MM.1S (cell line): ENCODE measurements around the gene GLB1L3.
"Not testable (repeated sequence)": the region's sequence is repeated elsewhere in the genome, so short reads cannot be mapped to it uniquely, and the experiment has no call there.

ENCODE experiments used
- DNase-seq: peaks from one replicate; pipeline ENCODE4 v3.0.0-alpha.2; 2015
- H2AFZ ChIP-seq: fragments of 300-600 bp; sonication (generic); 2 replicates; pipeline ENCODE4 v1.6.0; 2016; ENCODE audit warnings: antibody characterized with exemption, low read length
- H3F3A ChIP-seq: fragments of 300-600 bp; sonication (generic); 2 replicates; pipeline ENCODE4 v1.6.1; 2016; ENCODE audit warnings: mild to moderate bottlenecking, antibody characterized with exemption, low read length, moderate library complexity, mixed read lengths; ENCODE audit not compliant: insufficient read depth
- H3K27ac ChIP-seq: fragments of 300-600 bp; sonication (generic); 2 replicates; pipeline ENCODE4 v1.5.1; 2016; ENCODE audit warnings: mild to moderate bottlenecking, low read length
- H3K27me3 ChIP-seq: fragments of 300-600 bp; sonication (generic); replicated peaks from 2 replicates; pipeline ENCODE4 v1.6.0; 2016; ENCODE audit warnings: low read length; ENCODE audit not compliant: insufficient read depth
- H3K36me3 ChIP-seq: fragments of 300-600 bp; sonication (generic); replicated peaks from 2 replicates; pipeline ENCODE4 v1.6.1; 2016; ENCODE audit warnings: mild to moderate bottlenecking, low read length, mixed read lengths; ENCODE audit not compliant: insufficient read depth
- H3K4me1 ChIP-seq: fragments of 300-600 bp; sonication (generic); 2 replicates; pipeline ENCODE4 v1.6.1; 2016; ENCODE audit warnings: low read length, mixed read lengths
- H3K4me2 ChIP-seq: fragments of 300-600 bp; sonication (generic); 2 replicates; pipeline ENCODE4 v1.6.0; 2016; ENCODE audit warnings: low read depth, low read length
- H3K4me3 ChIP-seq: fragments of 300-600 bp; sonication (generic); 2 replicates; pipeline ENCODE4 v1.5.1; 2016; ENCODE audit warnings: low read length, mixed read lengths
- H3K79me2 ChIP-seq: fragments of 300-600 bp; sonication (generic); 2 replicates; pipeline ENCODE4 v1.6.1; 2016; ENCODE audit warnings: mixed run types, low read length, mixed read lengths
- H3K9ac ChIP-seq: fragments of 300-600 bp; sonication (generic); 2 replicates; pipeline ENCODE4 v1.6.1; 2016; ENCODE audit warnings: low read length, mixed read lengths
- H3K9me2 ChIP-seq: fragments of 300-600 bp; sonication (generic); replicated peaks from 2 replicates; pipeline ENCODE4 v1.6.1; 2016; ENCODE audit warnings: mild to moderate bottlenecking, low read length, mixed read lengths; ENCODE audit not compliant: insufficient read depth
- H3K9me3 ChIP-seq: fragments of 300-600 bp; sonication (generic); replicated peaks from 2 replicates; pipeline ENCODE4 v1.6.1; 2016; ENCODE audit warnings: mild to moderate bottlenecking, low read length, mixed read lengths; ENCODE audit not compliant: insufficient read depth
- H4K20me1 ChIP-seq: fragments of 300-600 bp; sonication (generic); 2 replicates; pipeline ENCODE4 v1.6.1; 2016; ENCODE audit warnings: mild to moderate bottlenecking, low read length, moderate library complexity, mixed read lengths; ENCODE audit not compliant: insufficient read depth
- CTCF ChIP-seq: fragments of 300-600 bp; sonication (generic); IDR thresholded peaks from 2 replicates; pipeline ENCODE4 v1.5.1; 2016; ENCODE audit warnings: antibody characterized with exemption, low read length, mixed read lengths
- EZH2 ChIP-seq: fragments of 300-600 bp; sonication (generic); optimal IDR thresholded peaks from 2 replicates; pipeline ENCODE3; 2017; ENCODE audit warnings: low read depth, mild to moderate bottlenecking, antibody characterized with exemption, low read length, mixed read lengths
- EZH2phosphoT487 ChIP-seq: fragments of 300-600 bp; sonication (generic); IDR thresholded peaks from 2 replicates; pipeline ENCODE4 v1.6.1; 2018; ENCODE audit warnings: antibody characterized with exemption, low read length

Gene GLB1L3

GRCh38 chr11:134317103-134317502 is 40.9 kb downstream of the GLB1L3 start:
- H3K27ac ChIP-seq = no peak overlapping the region
- no peak overlapping the region for H3K4me2 ChIP-seq
- no peaks in the 10 kb centered on the region for H3K79me2 ChIP-seq
- H3K9me3 ChIP-seq = no peaks in the 10 kb centered on the region
- no peaks in the 10 kb centered on the region for H4K20me1 ChIP-seq
- no peak overlapping the region for H2AFZ ChIP-seq
- DNase-seq = no peak
- TF ChIP-seq CTCF (no peak), EZH2phosphoT487 (no peak), EZH2 (no peak)
- no peaks in the 10 kb centered on the region for H3F3A ChIP-seq
- H3K4me1 ChIP-seq = no peaks in the 10 kb centered on the region
- H3K36me3 ChIP-seq = no peaks in the 10 kb centered on the region
- H3K9ac ChIP-seq = no peak overlapping the region
- no peaks in the 10 kb centered on the region for H3K27me3 ChIP-seq
- no peaks in the 10 kb centered on the region for H3K9me2 ChIP-seq
- H3K4me3 ChIP-seq = no peak overlapping the region

GRCh38 chr11:134321373-134321772 is 45.2 kb downstream of the GLB1L3 start:
- H3K9me2 ChIP-seq, H3F3A ChIP-seq, H2AFZ ChIP-seq, H3K4me2 ChIP-seq, H3K27ac ChIP-seq, H3K9me3 ChIP-seq, DNase-seq, H3K4me1 ChIP-seq, H3K27me3 ChIP-seq, H4K20me1 ChIP-seq, H3K79me2 ChIP-seq, H3K9ac ChIP-seq, H3K36me3 ChIP-seq, H3K4me3 ChIP-seq: not testable (repeated sequence)

GRCh38 chr11:134322553-134322952 is 46.4 kb downstream of the GLB1L3 start:
- no peaks in the 10 kb centered on the region for H3K9me2 ChIP-seq
- no peak overlapping the region for H3K27ac ChIP-seq
- no peaks in the 10 kb centered on the region for H3K27me3 ChIP-seq
- no peaks in the 10 kb centered on the region for H3K9me3 ChIP-seq
- no peaks in the 10 kb centered on the region for H3F3A ChIP-seq
- no peaks in the 10 kb centered on the region for H4K20me1 ChIP-seq
- no peak overlapping the region for H2AFZ ChIP-seq
- no peak overlapping the region for H3K4me3 ChIP-seq
- DNase-seq = no peak
- no peaks in the 10 kb centered on the region for H3K36me3 ChIP-seq
- no peak overlapping the region for H3K9ac ChIP-seq
- no peaks in the 10 kb centered on the region for H3K4me1 ChIP-seq
- TF ChIP-seq CTCF (no peak), EZH2phosphoT487 (no peak), EZH2 (no peak)
- no peaks in the 10 kb centered on the region for H3K79me2 ChIP-seq
- no peak overlapping the region for H3K4me2 ChIP-seq

- Histone ChIP-seq H3K27me3 (no peaks in the 10 kb centered on the region), H3K9me2 (no peaks in the 10 kb centered on the region)
- TF ChIP-seq EZH2 (no peak), EZH2phosphoT487 (no peak), CTCF (no peak)
These were observed 52.3 kb downstream of the GLB1L3 start for GRCh38 chr11:134328433-134328832.

More at GRCh38 chr11:134328433-134328832, 52.3 kb downstream of the GLB1L3 start:
- DNase-seq = no peak
- Histone ChIP-seq H3K9ac (no peak overlapping the region), H3K4me1 (no peaks in the 10 kb centered on the region), H3K4me3 (no peak overlapping the region), H3K9me3 (no peaks in the 10 kb centered on the region), H3K79me2 (no peaks in the 10 kb centered on the region), H3K27ac (no peak overlapping the region), H3F3A (no peaks in the 10 kb centered on the region), H3K36me3 (no peaks in the 10 kb centered on the region), H3K4me2 (no peak overlapping the region), H2AFZ (no peak overlapping the region), H4K20me1 (no peaks in the 10 kb centered on the region)
